ENCODE data around the gene SEC22B. TPM values are rescaled to one million over a fixed set of nuclear protein-coding genes. Genes with fewer than 3 reads are reported as not detected.
"Not testable (repeated sequence)": the region's sequence is repeated elsewhere in the genome, so short reads cannot be mapped to it uniquely, and the experiment has no call there.

The SEC22B gene
- 39.8 to 42.3 TPM (median 40.2 TPM) in 3 replicates for total RNA-seq

GRCh38 chr1:120176092-120176855 is at the start of gene SEC22B:
TSS of gene SEC22B (minus strand) at chr1:120176520. CDS start at chr1:120176381, 139 bp downstream.
- Mint-ChIP-seq H3K27ac (peak within 1 kb of the TSS; percentile 96), H3K4me1 (peaks cover 24% of the 10 kb centered on the region), H3K27me3 (ENCODE audit: low read depth) (no peaks in the 10 kb centered on the region), H3K36me3 (no peaks in the 10 kb centered on the region), H3K9me3 (no peaks in the 10 kb centered on the region), H3K4me3 (peak within 1 kb of the TSS; percentile 90)
- DNase-seq (ENCODE audit: low spot score in 2 of 2, unreplicated experiment in 2 of 2) = peak; percentile 55 to 82
- no peak for TF ChIP-seq CTCF (IDR thresholded peaks at IDR 0.05; ENCODE audit: unreplicated experiment)

DNA sequence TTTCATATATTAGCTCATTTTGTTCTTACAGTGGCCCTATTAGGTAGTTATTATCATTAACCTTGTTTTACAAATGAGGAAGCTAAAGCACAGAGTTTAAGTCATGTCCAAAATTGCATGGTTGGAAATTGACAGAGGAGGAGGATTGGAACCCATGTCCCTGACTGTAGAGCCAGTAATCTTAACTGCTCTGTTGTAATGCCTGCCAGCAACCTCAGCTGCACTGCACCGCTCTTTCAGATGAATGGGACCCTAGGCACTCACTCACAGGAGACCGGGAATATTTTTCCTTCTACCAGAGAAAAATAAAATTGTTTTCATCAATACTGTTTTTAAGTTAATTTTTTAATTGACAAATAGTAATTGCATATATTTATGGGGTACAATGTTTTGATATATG is 41.6 kb upstream of the SEC22B start:
- not testable (repeated sequence) for H3K36me3 Mint-ChIP-seq; H3K9me3 Mint-ChIP-seq; H3K4me3 Mint-ChIP-seq; H3K27me3 Mint-ChIP-seq (ENCODE audit: low read depth); DNase-seq (ENCODE audit: low spot score in 2 of 2, unreplicated experiment in 2 of 2); H3K4me1 Mint-ChIP-seq; H3K27ac Mint-ChIP-seq

DNA sequence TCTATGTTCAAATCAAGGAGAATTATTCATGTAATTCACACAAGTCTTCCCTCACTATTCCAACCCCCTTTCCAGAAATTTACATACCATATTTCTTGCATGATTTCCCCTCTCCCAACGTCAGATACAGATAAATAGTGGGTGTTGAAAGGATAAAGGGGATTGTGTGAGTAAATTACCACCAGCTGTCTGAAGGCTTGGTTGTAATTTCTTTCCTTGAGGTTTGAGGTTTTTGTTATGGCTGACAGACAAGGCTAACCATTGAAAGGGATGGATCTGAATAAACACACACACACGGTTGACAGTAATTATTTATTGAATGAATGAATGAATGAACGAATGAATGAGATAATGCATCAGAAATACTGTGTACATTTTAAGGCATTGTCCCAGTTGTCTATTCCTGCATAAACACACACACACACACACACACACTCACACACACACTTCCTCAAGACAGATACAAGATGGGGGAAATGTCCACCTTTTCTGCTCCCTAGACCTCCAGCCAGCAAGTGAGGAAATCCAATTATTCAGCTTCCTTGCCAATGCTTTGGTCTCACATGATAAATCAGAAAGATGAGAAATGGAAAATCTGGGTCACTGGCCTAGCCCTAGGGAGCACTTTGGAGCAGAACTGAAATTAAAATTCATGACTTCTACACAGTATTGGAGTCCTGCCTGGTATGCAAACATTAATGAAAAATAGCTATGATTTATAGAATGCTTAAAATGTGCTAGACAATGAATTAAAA is 41.0 kb upstream of the SEC22B start:
- not testable (repeated sequence) for H3K9me3 Mint-ChIP-seq; H3K4me1 Mint-ChIP-seq; H3K27ac Mint-ChIP-seq; H3K36me3 Mint-ChIP-seq; H3K4me3 Mint-ChIP-seq; H3K27me3 Mint-ChIP-seq (ENCODE audit: low read depth); DNase-seq (ENCODE audit: low spot score in 2 of 2, unreplicated experiment in 2 of 2)

DNA sequence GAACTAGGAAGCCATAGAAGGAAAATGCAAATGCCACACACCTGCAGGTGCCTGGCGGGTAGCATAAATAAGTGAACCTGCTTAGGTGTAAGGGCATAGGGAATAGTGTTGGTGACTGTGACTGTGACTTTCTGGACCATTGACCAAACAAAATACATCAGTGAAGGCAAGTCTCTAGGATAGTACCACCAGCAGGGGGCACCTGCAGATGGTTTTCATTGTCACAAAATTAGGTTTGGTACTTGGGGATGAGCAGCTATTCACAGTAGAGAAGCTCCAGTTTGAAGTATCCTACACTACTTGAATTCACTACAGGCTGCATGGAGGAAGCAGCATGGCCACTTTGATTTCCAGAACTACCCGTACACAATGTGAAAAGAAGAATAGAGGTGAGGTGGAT is 37.3 kb upstream of the SEC22B start:
- not testable (repeated sequence) for H3K27ac Mint-ChIP-seq, H3K9me3 Mint-ChIP-seq

DNA sequence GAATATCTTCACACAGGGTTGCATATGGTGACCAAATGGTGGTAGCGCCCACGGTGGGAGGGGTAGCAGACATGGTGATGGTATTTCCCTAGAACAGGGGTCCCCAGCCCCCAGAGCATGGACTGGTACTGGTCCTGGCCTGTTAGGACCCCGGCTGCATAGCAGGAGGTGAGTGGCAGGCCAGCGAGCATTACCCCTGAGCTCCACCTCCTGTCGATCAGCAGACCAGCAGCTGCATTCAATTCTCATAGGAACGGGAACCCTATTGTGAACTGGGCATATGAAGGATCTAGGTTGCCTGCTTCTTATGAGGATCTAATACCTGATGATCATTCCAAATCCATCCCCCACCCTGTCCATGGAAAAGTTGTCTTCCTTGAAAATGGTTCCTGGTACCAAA is 34.4 kb upstream of the SEC22B start:
- DNase-seq (ENCODE audit: low spot score in 2 of 2, unreplicated experiment in 2 of 2); H3K27ac Mint-ChIP-seq; H3K27me3 Mint-ChIP-seq (ENCODE audit: low read depth); H3K9me3 Mint-ChIP-seq; H3K4me3 Mint-ChIP-seq; H3K36me3 Mint-ChIP-seq; H3K4me1 Mint-ChIP-seq: not testable (repeated sequence)

More for the DNA sequence above, 37.3 kb upstream of the SEC22B start:
- not testable (repeated sequence) for DNase-seq (ENCODE audit: low spot score in 2 of 2, unreplicated experiment in 2 of 2); H3K36me3 Mint-ChIP-seq; H3K4me3 Mint-ChIP-seq; H3K27me3 Mint-ChIP-seq (ENCODE audit: low read depth); H3K4me1 Mint-ChIP-seq

GRCh38 chr1:120196863-120197775 is 20.8 kb upstream of the SEC22B start:
- not testable (repeated sequence) for H3K9me3 Mint-ChIP-seq; H3K4me1 Mint-ChIP-seq; H3K27ac Mint-ChIP-seq; H3K27me3 Mint-ChIP-seq (ENCODE audit: low read depth); H3K36me3 Mint-ChIP-seq
- peak in 1 of 2 experiments; percentile 50 for DNase-seq (ENCODE audit: low spot score in 2 of 2, unreplicated experiment in 2 of 2)
- H3K4me3 Mint-ChIP-seq = peak overlapping the region; percentile 58

GRCh38 chr1:120188626-120189025 is 12.3 kb upstream of the SEC22B start:
- H3K36me3 Mint-ChIP-seq; DNase-seq (ENCODE audit: low spot score in 2 of 2, unreplicated experiment in 2 of 2); H3K27ac Mint-ChIP-seq; H3K9me3 Mint-ChIP-seq; H3K4me1 Mint-ChIP-seq; H3K27me3 Mint-ChIP-seq (ENCODE audit: low read depth); H3K4me3 Mint-ChIP-seq: not testable (repeated sequence)

DNA sequence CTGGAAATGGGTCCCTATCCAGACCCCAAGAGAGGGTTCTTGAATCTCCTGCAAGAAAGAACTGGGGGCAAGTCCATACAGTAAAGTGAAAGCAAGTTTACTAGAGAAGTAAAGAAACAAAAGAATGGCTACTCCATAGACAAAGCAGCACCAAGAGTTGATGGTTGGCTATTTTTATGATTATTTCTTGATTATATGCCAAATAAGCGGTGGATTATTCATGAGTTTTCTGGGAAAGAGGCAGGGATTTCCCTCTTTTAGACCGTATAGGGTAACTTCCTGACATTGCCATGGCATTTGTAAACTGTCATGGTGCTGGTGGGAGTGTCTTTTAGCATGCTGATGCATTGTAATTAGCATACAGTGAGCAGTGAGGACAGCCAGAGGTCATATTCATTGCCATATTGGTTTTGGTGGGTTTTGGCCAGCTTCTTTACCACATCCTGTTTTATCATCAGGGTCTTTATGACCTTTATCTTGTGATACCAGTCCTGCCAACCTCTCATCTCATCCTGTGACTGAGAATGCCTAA is 5.9 kb upstream of the SEC22B start:
- not testable (repeated sequence) for DNase-seq (ENCODE audit: low spot score in 2 of 2, unreplicated experiment in 2 of 2); H3K4me3 Mint-ChIP-seq; H3K36me3 Mint-ChIP-seq; H3K27ac Mint-ChIP-seq; H3K9me3 Mint-ChIP-seq; H3K27me3 Mint-ChIP-seq (ENCODE audit: low read depth)
- peaks cover 19% of the 10 kb centered on the region for H3K4me1 Mint-ChIP-seq

DNA sequence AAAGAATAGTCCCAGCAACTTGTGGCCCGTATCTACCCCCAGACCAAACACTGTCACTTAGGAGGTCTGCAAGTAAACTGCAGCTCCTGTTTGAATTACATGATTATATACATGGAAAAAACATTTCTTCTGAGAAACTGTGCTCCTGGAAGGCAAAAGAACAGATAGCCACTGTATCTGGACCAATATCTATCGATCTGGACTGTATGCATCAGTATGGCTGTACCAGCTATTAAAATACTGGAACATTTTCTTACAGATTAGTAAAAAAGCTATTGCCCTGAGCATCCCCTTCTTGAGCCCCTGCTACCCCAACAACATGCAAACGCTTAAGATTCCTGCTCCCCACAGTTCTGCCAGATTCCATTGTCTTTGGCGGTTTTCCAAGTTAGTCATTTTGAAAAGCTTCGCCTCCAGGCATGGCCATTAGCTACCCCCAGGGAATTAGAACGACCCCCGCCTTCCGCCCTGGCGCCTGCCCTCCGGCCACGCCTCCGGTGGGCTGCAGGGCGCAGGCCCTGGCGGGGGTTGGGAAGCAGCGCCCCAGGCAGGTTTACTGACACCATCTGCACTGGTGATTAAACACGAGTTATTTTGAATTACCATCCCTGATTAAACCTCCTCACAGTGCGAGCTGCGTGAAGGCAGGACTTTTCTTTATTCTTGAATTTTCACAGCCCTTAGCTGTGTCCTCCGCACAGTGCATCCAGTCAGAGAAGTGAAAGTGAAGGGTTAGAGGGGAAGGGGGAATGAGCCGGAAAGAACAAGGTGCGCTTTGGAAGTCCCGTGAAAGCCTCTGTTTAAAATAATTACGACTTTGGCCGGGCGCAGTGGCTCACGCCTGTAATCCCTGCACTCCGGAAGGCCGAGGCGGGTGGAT is 3.7 kb upstream of the SEC22B start:
- not testable (repeated sequence) for H3K9me3 Mint-ChIP-seq; H3K27me3 Mint-ChIP-seq (ENCODE audit: low read depth); H3K36me3 Mint-ChIP-seq
- peak in 1 of 2 experiments; percentile 61 for DNase-seq (ENCODE audit: low spot score in 2 of 2, unreplicated experiment in 2 of 2)
- Mint-ChIP-seq H3K4me1 (peaks cover 25% of the 10 kb centered on the region), H3K27ac (peak overlapping the region; percentile 96), H3K4me3 (peak overlapping the region; percentile 49)
